HL-60 (cell line): ENCODE data around the gene ZNF81.
A peak's percentile ranks its signal among the peaks of the same experiment; 100 is the strongest.

Experiments used
- DNase-seq, 2 experiments: peaks; one replicate each; pipeline ENCODE4 v3.0.0-alpha.2; 2010 to 2020; ENCODE audit warnings: low read depth in 1 of 2, low spot score in 1 of 2
- H3K27ac ChIP-seq: fragments of 250-450 bp; sonication (Bioruptor Pico); replicated peaks from 2 replicates; pipeline ENCODE4 v1.5.1; 2020; ENCODE audit warnings: mild to moderate bottlenecking, moderate library complexity
- H3K27me3 ChIP-seq: fragments of 250-450 bp; sonication (Bioruptor Pico); 2 replicates; pipeline ENCODE4 v1.5.1; 2021; ENCODE audit warnings: mild to moderate bottlenecking, moderate library complexity; ENCODE audit not compliant: insufficient read depth, poor library complexity, severe bottlenecking
- H3K4me3 ChIP-seq: replicated peaks from 2 replicates; pipeline ENCODE4 v1.5.1; 2011; ENCODE audit warnings: mild to moderate bottlenecking, control low read depth, low read length; ENCODE audit not compliant: insufficient read depth
- CTCF ChIP-seq: IDR thresholded peaks from one replicate; pipeline ENCODE4 v1.5.1; 2011; ENCODE audit warnings: low read length, control low read depth, inconsistent platforms; ENCODE audit not compliant: insufficient read depth
- GABPA ChIP-seq: IDR thresholded peaks from 2 replicates; pipeline ENCODE4 v1.6.1; 2012; ENCODE audit warnings: low read depth
- POLR2AphosphoS5 ChIP-seq: IDR thresholded peaks from 2 replicates; pipeline ENCODE4 v1.6.1; 2012; ENCODE audit warnings: low read depth
- REST ChIP-seq: IDR thresholded peaks from 2 replicates; pipeline ENCODE4 v1.6.1; 2012; ENCODE audit warnings: low read depth; ENCODE audit not compliant: insufficient replicate concordance
- SPI1 ChIP-seq: IDR thresholded peaks from 2 replicates; pipeline ENCODE4 v1.6.1; 2012; ENCODE audit warnings: low read depth, mild to moderate bottlenecking, borderline replicate concordance

Gene ZNF81

GRCh38 chrX:47831788-47832187, 4.9 kb upstream of the ZNF81 start:
- peak in 1 of 2 experiments; percentile 54 for DNase-seq
- no peak overlapping the region for H3K27ac ChIP-seq
- no peak overlapping the region for H3K4me3 ChIP-seq
- H3K27me3 ChIP-seq = no peaks in the 10 kb centered on the region
- TF ChIP-seq CTCF = peak; percentile 40
- TF ChIP-seq POLR2AphosphoS5 = no peak

- H3K27ac ChIP-seq = no peak overlapping the region
- no peak overlapping the region for H3K4me3 ChIP-seq
- TF ChIP-seq GABPA (no peak), REST (no peak), POLR2AphosphoS5 (no peak), SPI1 (no peak), CTCF (no peak)
- DNase-seq = no peak
- no peaks in the 10 kb centered on the region for H3K27me3 ChIP-seq
These were observed 1.7 kb downstream of the ZNF81 start for GRCh38 chrX:47838361-47838760.

GRCh38 chrX:47840111-47840510, 3.4 kb downstream of the ZNF81 start:
- Histone ChIP-seq H3K4me3 (no peak overlapping the region), H3K27ac (no peak overlapping the region), H3K27me3 (no peaks in the 10 kb centered on the region)
- no peak for DNase-seq
- no peak for TF ChIP-seq POLR2AphosphoS5
- no peak for TF ChIP-seq GABPA
- no peak for TF ChIP-seq REST
- TF ChIP-seq SPI1 = no peak
- TF ChIP-seq CTCF = no peak

- Histone ChIP-seq H3K4me3 (no peak overlapping the region), H3K27ac (no peak overlapping the region), H3K27me3 (no peaks in the 10 kb centered on the region)
- no peak for TF ChIP-seq GABPA
- no peak for TF ChIP-seq REST
- DNase-seq = no peak
These were observed 6.7 kb downstream of the ZNF81 start for GRCh38 chrX:47843363-47843762.
